MG63 (cell line): ENCODE measurements around the gene GRIK3. TPM values are rescaled to one million over a fixed set of nuclear protein-coding genes. Genes with fewer than 3 reads are reported as not detected.

Experiments used
- DNase-seq: peaks from one replicate; pipeline ENCODE4 v3.0.0-alpha.2; 2020
- H3K27me3 ChIP-seq: fragments of 250-450 bp; sonication (Bioruptor Pico); 2 replicates; pipeline ENCODE4 v1.5.1; 2020; ENCODE audit warnings: mild to moderate bottlenecking, moderate library complexity
- H3K36me3 ChIP-seq: fragments of 250-450 bp; sonication (Bioruptor Pico); 2 replicates; pipeline ENCODE4 v1.5.1; 2020; ENCODE audit warnings: mild to moderate bottlenecking, moderate library complexity
- H3K4me3 ChIP-seq: fragments of 250-450 bp; sonication (Bioruptor Pico); 2 replicates; pipeline ENCODE4 v1.5.1; 2020; ENCODE audit warnings: mild to moderate bottlenecking, moderate library complexity
- H3K9me3 ChIP-seq: fragments of 250-450 bp; sonication (Bioruptor Pico); 2 replicates; pipeline ENCODE4 v1.5.1; 2020; ENCODE audit warnings: mild to moderate bottlenecking, moderate library complexity
- total RNA-seq: library from RNA; depleted of rRNA; stranded (reverse); fragments of >200 nt; shearing (Covaris generic); gene quantifications from 2 replicates; pipeline ENCODE4 v1.2.3, GENCODE V29; 2014; ENCODE audit warnings: low replicate concordance

The GRIK3 gene
- total RNA-seq, 1 experiment from 2014 or later = 0.66 TPM

DNA sequence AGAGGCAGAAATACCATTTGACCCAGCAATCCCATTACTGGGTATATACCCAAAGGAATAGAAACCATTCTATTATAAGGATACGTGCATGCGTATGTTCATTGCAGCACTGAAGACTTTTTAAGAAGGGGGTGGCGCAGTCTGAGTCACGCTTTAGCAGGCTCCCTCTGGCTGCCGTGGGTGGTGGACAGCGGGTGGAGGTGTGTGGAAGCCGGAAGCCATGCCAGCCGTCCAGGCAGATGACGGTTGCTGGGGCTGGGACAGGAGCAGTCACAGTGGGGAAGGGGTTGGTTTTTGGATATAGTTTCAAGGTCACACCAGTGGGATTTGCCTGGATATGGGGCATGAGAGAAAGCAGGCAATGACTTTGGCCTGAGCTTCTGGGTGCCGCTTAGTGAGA, 270.5 kb downstream of the GRIK3 start:
- no peaks in the 10 kb centered on the region for H3K9me3 ChIP-seq
- DNase-seq = no peak
- no peak overlapping the region for H3K4me3 ChIP-seq
- H3K36me3 ChIP-seq = no peaks in the 10 kb centered on the region
- H3K27me3 ChIP-seq = no peaks in the 10 kb centered on the region

DNA sequence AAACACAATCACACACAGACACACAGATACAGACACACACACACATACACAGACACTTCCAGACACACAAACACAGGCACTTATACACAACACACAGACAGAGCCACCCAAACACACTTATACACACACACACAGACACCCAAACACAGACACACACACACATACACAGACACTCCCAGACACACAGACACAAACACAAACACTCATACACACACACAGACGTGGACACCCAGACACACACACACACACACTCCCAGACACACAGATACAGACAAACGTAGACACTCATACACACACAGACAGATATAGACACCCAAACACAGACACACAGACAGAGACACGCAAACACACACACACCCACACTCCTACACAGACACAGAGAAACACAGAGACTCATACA, 272.1 kb downstream of the GRIK3 start:
- no peaks in the 10 kb centered on the region for H3K27me3 ChIP-seq
- DNase-seq = no peak
- no peaks in the 10 kb centered on the region for H3K36me3 ChIP-seq
- no peaks in the 10 kb centered on the region for H3K9me3 ChIP-seq
- H3K4me3 ChIP-seq = no peak overlapping the region

DNA sequence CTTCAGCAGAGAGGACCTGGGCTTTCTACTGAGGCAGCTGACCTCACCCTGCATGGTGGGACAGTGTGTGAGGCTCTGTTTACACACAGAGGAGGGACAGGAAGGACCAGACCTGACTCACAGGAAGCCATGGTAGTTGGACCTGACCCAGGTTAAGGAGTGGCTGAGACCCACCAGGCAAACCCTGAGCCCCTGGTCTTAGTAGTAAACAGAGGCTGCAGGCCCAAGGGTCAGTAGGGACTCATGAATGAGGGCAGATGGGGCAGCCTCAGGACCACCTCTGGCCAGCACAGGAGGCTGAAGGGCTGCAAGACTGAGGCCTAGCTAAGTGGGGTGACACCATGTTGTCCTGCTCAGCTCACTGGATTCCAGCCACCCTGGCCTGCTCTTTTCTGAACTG, 273.2 kb downstream of the GRIK3 start:
- Histone ChIP-seq H3K36me3 (no peaks in the 10 kb centered on the region), H3K4me3 (no peak overlapping the region), H3K27me3 (no peaks in the 10 kb centered on the region), H3K9me3 (no peaks in the 10 kb centered on the region)
- DNase-seq = peak; percentile 10

GRCh38 chr1:36760081-36760480, 274.2 kb downstream of the GRIK3 start:
- Histone ChIP-seq H3K36me3 (no peaks in the 10 kb centered on the region), H3K9me3 (no peaks in the 10 kb centered on the region), H3K4me3 (no peak overlapping the region), H3K27me3 (no peaks in the 10 kb centered on the region)
- DNase-seq = no peak

DNA sequence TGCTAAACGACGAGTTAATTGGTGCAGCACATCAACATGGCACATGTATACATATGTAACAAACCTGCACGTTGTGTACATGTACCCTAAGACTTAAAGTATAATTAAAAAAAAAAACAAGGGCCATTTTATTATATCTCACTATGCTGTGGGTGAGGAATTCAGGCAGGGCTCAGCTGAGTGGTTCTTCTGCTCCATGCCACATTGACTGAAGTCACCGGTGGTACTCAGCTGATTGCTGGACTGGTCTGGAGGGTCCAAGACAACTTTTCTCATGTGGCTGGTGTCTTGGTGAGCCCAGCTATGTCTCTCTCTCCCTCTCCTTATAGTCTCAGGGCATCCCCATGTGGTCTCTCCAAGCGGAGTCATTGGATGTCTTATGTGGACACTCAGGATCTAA, 275.0 kb downstream of the GRIK3 start:
- H3K36me3 ChIP-seq = no peaks in the 10 kb centered on the region
- no peaks in the 10 kb centered on the region for H3K9me3 ChIP-seq
- no peak overlapping the region for H3K4me3 ChIP-seq
- no peaks in the 10 kb centered on the region for H3K27me3 ChIP-seq
- DNase-seq = no peak

- H3K4me3 ChIP-seq = no peak overlapping the region
- DNase-seq = no peak
- no peaks in the 10 kb centered on the region for H3K36me3 ChIP-seq
- no peaks in the 10 kb centered on the region for H3K9me3 ChIP-seq
- H3K27me3 ChIP-seq = no peaks in the 10 kb centered on the region
Measured at GRCh38 chr1:36755303-36756230, 278.7 kb downstream of the GRIK3 start.

GRCh38 chr1:36754366-36754765, 279.9 kb downstream of the GRIK3 start:
- Histone ChIP-seq H3K9me3 (no peaks in the 10 kb centered on the region), H3K27me3 (no peaks in the 10 kb centered on the region), H3K4me3 (no peak overlapping the region), H3K36me3 (no peaks in the 10 kb centered on the region)
- DNase-seq = no peak

- DNase-seq = no peak
- no peaks in the 10 kb centered on the region for H3K27me3 ChIP-seq
- no peaks in the 10 kb centered on the region for H3K9me3 ChIP-seq
- no peaks in the 10 kb centered on the region for H3K36me3 ChIP-seq
- H3K4me3 ChIP-seq = no peak overlapping the region
Measured at GRCh38 chr1:36753451-36753850, 280.9 kb downstream of the GRIK3 start.

DNA sequence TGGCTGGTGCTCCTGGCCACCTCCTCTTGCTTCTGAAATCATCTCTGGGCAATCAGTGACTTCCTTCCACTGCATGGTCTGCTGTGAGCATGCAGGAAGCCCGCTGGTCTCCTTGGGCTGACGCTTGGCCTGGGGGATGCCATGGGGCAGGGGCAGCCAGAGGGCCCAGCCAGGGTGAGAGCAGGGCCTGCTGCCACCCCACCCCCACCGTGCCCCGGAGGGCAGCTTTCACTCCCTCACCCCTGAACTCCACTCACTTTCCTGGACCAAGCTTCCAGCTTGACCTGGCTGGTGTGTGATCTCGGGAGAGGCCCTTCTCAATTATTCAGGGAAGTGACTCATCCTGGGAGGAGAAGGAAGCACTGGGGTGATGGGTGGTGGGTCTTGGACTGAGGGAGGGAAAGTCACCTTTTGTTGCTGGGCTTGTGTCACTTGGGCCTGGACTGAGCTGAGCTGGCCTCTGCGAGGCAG, 281.4 kb downstream of the GRIK3 start:
- H3K36me3 ChIP-seq = no peaks in the 10 kb centered on the region
- DNase-seq = peak; percentile 62
- H3K9me3 ChIP-seq = no peaks in the 10 kb centered on the region
- H3K4me3 ChIP-seq = no peak overlapping the region
- no peaks in the 10 kb centered on the region for H3K27me3 ChIP-seq

DNA sequence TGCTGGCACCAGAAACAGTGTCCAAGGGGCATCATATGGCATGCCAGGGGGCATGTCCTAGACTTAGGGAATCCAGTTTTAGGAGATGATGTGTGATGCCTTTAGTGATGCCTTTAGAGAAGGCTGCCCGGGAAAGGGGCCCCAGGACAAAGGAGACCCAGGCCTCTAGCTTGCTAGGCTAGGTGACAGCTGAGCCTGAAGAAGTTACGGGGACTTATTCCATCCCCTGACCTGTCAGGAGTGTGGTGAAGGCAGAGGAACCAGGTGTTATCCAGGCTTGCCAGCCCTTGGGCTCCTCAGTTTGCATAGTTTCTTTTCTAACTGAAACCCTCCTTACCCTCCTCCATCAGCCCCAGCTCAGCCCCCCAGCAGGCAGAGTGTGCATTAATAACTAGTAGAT, 281.9 kb downstream of the GRIK3 start:
- H3K36me3 ChIP-seq = no peaks in the 10 kb centered on the region
- no peaks in the 10 kb centered on the region for H3K9me3 ChIP-seq
- H3K4me3 ChIP-seq = no peak overlapping the region
- DNase-seq = no peak
- no peaks in the 10 kb centered on the region for H3K27me3 ChIP-seq

GRCh38 chr1:36751525-36751924, 282.8 kb downstream of the GRIK3 start:
- no peak for DNase-seq
- no peaks in the 10 kb centered on the region for H3K9me3 ChIP-seq
- no peak overlapping the region for H3K4me3 ChIP-seq
- H3K36me3 ChIP-seq = no peaks in the 10 kb centered on the region
- no peaks in the 10 kb centered on the region for H3K27me3 ChIP-seq

- no peak overlapping the region for H3K4me3 ChIP-seq
- no peaks in the 10 kb centered on the region for H3K36me3 ChIP-seq
- H3K9me3 ChIP-seq = no peaks in the 10 kb centered on the region
- no peaks in the 10 kb centered on the region for H3K27me3 ChIP-seq
- DNase-seq = no peak
Measured at GRCh38 chr1:36748466-36748865, 285.8 kb downstream of the GRIK3 start.
